SW 1271 (cell line): Measurements from ENCODE around the gene SSUH2.
"Not testable (repeated sequence)": the region's sequence is repeated elsewhere in the genome, so short reads cannot be mapped to it uniquely, and the experiment has no call there.

Experiments used
- DNase-seq, 2 experiments: peaks; one replicate each; lab custom pipeline; 2025; lab: John Stamatoyannopoulos, UW

The SSUH2 gene

DNA sequence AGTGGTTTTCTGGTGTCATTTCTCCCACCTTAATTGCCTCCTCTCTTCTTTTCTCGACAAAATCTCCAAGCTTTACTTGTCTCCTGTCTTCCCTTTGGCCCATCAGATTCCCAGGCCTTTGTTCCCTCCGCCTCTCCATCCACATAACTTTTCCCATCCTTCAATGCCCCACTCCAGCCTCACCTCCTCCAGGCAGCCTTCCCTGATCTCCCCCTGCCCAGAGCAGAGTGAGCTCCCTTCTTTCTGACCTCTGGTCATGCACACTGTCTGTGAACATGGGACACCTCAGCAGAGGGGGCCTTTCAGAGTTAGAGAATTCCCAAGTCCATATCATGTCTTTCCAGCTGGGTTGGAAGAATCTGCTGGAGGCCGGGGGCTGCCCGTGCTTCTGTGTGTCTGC is 14.6 kb upstream of the SSUH2 start:
- no peak for DNase-seq

DNA sequence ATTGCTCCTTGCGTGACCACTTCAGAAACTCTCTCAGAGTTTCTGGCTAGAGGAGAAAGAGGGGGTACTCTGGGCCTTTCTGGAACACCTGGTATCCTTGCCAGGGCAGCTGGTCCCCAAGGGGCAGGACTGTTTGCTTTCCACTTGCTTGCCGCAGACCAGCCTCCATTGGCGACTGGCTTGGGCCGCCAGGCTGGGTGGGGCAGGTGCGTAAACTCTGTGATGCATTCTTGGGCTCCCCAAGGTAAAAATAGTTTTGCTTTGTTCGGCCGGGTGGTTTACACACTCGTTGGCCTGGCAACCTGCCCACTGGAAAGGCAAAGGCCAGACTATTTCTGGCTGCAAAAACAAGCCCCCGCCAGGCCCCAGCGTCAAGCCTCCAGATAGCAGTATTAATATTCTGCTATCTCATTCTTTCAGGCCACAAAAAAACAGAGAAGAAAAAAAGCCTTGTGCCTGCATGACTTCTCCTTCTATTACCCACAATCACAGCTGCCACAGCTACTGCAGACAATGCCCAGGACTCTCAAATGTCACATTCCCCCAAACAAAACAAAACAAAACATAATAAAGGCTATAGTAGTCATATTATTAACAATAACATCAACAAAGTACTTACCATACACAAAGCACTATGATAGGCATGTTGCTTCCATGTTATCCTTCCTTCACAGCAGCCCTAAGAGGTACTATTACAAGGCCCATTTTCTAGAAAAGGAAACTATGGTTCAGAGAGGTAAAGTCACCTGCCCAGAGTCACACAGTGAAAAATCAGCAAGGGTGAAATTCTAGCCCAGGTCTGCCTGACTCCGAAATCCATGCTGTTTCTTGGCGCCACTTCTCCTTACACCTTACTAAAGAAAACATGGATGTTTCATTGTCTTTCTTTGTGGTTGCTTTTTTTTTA is 14.0 kb upstream of the SSUH2 start:
- no peak for DNase-seq

DNA sequence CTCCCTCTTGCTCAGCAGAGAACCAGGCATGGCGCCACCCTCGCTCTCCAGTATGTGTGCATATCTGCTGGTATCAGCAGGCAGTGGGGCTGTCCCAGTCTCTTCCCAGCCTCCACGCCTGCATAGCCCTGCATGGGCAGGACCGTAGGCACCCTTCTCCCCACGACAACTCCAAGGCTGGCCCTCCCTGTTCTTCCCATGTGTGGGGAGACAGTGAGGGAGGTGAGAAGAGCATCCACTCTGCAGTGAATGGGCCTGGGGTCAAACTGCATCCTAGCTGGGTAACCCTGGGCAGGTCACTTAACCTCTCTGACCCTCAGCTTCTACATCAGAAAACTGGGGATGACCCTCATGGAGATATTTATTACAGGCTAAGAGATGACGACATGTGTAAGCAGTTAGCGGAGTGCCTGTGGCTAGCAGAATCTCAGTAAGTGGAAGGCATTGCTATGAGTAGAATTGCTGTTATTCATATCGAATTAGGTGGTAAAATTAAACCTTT is 13.3 kb upstream of the SSUH2 start:
- no peak for DNase-seq

DNA sequence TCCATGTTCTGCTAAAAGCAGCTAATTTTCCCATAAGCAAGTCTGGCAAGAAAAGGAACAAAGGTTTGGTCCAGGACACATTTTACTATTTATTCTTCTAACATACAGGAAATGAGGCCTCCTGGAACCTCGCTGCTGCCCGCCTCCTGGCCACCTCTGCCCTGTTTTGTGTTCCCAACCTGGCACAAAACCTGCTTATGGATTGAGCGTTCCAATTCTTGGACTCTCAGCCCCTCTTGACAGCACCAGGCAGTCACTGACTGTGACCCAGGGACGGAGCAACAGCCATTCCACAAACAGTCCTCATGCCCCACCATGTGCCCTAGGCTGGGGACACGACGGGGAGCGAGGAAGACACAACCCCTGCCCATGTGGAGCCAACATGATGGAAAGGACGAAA is 11.6 kb upstream of the SSUH2 start:
- no peak for DNase-seq

DNA sequence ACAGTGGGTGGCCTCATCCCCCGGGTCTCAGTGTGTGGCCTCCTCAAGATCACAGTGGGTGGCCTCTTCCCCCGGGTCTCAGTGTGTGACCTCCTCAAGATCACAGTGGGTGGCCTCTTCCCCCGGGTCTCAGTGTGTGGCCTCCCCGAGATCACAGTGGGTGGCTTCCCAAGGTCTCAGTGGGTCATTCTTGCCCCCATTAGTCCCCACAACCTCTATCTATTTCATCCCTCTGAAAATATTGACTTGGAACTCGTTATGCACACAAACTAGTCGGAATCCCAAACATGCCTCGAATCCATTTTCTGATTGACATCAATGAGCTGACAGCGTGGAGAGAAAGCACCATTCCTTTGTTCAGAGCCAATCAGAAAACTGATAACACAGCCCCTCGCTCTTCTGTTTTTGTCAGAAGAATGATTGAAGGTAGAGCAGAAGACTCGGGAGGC is 10.8 kb upstream of the SSUH2 start:
- DNase-seq: no peak

DNA sequence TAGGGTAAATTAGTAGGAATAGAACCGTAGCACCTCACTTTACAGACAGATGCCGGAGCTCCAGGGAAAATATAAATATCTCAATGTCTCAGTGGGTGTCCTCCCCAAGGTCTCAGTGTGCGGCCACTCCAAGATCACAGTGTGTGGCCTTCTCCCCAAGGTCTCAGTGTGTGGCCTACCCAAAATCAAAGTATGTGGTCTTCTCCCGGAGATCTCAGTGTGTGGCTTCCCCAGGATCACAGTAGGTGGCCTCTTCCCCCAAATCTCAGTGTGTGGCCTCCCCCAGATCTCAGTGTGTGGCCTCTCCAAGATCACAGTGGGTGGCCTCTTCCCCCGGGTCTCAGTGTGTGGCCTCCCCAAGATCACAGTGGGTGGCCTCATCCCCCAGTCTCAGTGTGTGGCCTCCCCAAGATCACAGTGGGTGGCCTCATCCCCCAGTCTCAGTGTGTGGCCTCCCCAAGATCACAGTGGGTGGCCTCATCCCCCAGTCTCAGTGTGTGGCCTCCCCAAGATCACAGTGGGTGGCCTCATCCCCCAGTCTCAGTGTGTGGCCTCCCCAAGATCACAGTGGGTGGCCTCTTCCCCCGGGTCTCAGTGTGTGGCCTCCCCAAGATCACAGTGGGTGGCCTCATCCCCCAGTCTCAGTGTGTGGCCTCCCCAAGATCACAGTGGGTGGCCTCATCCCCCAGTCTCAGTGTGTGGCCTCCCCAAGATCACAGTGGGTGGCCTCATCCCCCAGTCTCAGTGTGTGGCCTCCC is 10.2 kb upstream of the SSUH2 start:
- not testable (repeated sequence) for DNase-seq

DNA sequence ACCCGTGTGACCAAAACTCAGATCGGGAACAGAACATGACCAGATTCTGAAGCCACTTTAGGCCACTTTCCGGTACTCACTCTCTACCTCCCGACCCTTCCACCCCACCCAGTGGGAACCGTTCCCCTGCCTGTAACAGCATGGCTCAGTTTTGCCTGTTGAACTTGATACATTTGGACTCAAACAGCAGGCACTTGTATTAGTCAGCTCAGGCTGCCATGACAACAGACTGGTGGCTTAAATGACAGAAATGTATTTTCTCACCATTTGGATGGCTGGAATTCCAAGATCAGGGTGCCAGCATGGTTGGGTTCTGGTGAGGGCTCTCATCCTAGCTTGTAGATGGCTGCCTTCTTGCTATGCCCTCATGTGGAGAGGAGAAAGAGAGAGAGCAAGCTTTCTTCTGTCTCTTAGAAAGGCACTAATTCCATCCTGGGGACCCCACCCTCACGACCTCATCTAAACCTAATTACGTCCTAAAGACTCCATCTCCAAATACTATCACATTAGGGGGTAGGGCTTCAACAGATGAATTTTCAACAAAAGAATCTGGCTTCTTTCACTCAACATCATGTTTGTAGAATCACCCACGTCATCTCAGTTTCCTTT is 9.3 kb upstream of the SSUH2 start:
- no peak for DNase-seq

- DNase-seq: no peak
Measured at GRCh38 chr3:8652324-8652987, 7.9 kb upstream of the SSUH2 start.

- DNase-seq: no peak
Measured at GRCh38 chr3:8651418-8652323, 7.1 kb upstream of the SSUH2 start.

- DNase-seq: no peak
Measured at GRCh38 chr3:8650583-8651416, 6.2 kb upstream of the SSUH2 start.

DNA sequence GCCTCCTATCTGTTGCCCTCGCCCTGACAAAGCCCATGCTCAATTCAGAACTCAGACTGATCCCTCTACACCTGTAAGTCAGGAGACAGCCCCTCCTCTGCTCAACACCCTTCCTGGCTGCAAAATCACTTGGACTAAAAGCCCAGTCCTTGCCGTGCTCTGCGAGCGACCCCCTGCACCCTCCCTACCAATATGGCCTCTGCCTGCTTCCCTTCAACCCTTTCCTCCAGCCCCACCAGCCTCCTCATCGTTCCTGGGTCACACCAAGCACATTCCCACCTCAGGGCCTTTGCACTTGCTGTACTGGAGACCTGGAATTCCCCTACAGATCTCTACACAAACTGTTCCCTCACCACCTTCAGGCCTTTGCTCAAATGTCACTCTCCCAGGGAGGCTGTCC is 5.2 kb upstream of the SSUH2 start:
- no peak for DNase-seq

DNA sequence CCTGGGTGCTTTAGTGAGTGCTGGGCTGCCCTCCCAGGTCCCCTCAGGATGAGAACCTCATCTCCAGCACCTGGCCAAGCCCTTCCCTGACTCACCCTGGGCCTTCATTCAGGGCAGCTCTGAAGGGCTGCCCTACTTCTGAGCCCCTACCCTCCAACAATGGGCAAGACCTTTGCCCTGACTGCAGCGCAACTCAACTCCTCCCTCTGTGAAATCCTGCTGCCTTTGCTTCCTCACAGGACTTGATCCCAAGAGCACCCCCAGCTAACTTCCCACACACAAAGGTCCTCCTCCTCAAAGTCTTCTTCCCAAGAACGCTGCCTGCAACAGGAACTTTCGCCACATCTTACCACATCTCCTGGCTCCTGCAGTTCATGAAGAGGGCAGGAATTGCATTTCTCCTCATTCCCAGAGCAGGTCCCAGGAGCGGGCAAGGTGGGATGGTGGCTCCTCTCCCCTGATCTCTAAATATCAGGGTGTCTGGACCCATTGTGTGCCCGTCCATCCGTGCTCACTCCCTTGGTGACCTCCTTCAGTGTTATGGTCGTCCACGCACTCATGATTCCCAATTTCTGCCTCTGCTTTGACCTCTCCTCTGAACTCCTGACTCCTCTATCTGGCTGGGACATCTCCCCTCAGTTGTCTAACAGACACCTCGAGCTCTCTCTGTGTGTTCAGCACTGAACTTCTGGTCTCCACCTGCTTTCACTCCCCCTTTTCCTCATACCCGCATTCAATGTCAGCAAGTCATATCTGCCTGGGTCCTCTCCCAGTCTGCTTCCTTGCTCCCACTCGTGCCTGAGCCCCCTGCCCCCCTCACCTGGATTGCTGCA is 4.5 kb upstream of the SSUH2 start:
- no peak for DNase-seq

- no peak for DNase-seq
Measured at GRCh38 chr3:8647137-8647985, 2.8 kb upstream of the SSUH2 start.

- no peak for DNase-seq
Measured at GRCh38 chr3:8646313-8646938, 1.8 kb upstream of the SSUH2 start.

GRCh38 chr3:8645712-8646111 is 1.1 kb upstream of the SSUH2 start:
- DNase-seq: no peak

DNA sequence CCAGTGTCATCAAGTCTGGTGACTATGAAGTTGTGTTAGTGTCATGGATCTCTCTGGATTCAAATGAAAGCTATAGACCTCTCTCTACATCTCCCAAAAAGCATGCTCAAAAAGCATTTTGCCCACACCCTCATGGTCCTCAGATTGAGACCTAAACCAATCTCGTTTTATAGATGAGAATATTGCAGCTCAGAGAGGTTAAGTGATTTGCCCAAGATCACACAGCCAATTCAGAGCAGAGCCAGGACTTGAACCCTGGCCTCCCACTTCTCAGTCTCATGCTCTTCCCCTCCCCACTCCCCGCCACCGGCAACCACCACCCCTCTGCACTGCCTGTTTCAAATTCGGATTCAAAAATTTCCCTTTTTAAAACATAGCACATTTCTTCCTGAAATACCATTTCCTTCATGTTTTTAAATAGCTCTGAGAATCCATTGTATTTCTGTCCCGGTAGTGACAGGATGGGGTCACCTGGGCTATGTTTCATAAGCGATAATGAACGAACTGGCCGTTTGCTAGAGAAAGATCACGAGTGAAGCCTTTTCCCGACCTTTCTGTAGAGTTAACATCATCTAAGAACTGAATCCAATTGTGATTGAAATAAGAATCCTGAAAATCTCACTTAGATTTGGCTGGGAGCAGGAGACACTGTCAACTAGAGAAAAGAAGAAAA is 769 bp downstream of the SSUH2 start:
- no peak for DNase-seq

- no peak for DNase-seq
Measured at GRCh38 chr3:8642001-8642400, 2.6 kb downstream of the SSUH2 start.
